ENCODE measurements around the gene NEUROD4. TPM values are rescaled to one million over a fixed set of nuclear protein-coding genes. Genes with fewer than 3 reads are reported as not detected.
A peak's percentile ranks its signal among the peaks of the same experiment; 100 is the strongest.

NEUROD4 gene
- total and polyA plus RNA-seq, 2 experiments from 2014 or later: not detected

DNA sequence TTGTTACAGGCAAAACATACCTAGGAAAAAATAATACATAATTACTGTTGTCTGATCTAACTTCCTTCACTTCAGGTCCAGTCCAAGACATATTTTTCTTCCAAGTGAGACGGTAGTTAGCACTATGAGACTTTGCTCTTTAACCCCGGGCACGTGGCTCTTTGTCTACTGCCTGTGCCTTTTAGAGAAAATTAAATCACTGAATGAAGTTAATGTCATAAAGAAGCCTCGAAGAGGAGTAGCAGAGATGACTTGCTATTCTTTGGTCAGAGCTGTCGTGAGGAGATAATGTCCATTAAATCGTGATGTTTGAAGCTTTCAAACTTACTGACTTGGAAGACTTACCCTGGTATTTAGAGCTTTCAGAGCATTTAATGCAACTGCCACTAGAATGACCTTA, 43.9 kb upstream of the NEUROD4 start:
- Histone ChIP-seq H3K9me3 (ENCODE audit: low read depth) (no peaks in the 10 kb centered on the region), H3K4me3 (no peak overlapping the region), H3K27me3 (no peaks in the 10 kb centered on the region), H3K4me1 (ENCODE audit: low read depth) (no peaks in the 10 kb centered on the region), H3K36me3 (no peaks in the 10 kb centered on the region), H3K27ac (no peak overlapping the region)
- TF ChIP-seq, protein P1, sequence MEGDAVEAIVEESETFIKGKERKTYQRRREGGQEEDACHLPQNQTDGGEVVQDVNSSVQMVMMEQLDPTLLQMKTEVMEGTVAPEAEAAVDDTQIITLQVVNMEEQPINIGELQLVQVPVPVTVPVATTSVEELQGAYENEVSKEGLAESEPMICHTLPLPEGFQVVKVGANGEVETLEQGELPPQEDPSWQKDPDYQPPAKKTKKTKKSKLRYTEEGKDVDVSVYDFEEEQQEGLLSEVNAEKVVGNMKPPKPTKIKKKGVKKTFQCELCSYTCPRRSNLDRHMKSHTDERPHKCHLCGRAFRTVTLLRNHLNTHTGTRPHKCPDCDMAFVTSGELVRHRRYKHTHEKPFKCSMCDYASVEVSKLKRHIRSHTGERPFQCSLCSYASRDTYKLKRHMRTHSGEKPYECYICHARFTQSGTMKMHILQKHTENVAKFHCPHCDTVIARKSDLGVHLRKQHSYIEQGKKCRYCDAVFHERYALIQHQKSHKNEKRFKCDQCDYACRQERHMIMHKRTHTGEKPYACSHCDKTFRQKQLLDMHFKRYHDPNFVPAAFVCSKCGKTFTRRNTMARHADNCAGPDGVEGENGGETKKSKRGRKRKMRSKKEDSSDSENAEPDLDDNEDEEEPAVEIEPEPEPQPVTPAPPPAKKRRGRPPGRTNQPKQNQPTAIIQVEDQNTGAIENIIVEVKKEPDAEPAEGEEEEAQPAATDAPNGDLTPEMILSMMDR (IDR thresholded peaks at IDR 0.05; ENCODE audit: low read depth, low read length): no peak
- no peak for DNase-seq (ENCODE audit: low read depth in 1 of 2, low spot score in 1 of 2)

DNA sequence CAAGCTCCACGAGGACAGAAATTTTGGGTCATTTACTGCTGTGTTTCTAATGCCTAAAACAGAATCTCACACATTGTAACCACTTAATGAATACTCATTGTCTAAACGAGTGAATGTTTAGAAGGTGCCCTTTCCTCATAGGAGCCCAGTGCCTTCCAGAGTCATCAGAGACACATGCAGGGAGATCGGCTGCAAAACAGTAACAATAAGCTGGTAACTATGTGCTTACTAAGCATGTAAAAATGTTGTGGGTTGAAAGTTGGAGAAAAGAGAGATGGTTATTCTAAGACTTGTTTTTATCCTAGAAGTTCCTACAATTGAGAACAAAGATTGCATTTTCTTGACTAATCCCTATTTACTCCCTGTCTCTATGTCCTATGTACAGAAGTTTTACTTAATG, 42.6 kb upstream of the NEUROD4 start:
- no peaks in the 10 kb centered on the region for H3K4me1 ChIP-seq (ENCODE audit: low read depth)
- no peak overlapping the region for H3K27ac ChIP-seq
- no peaks in the 10 kb centered on the region for H3K9me3 ChIP-seq (ENCODE audit: low read depth)
- no peaks in the 10 kb centered on the region for H3K27me3 ChIP-seq
- H3K36me3 ChIP-seq: no peaks in the 10 kb centered on the region
- DNase-seq (ENCODE audit: low read depth in 1 of 2, low spot score in 1 of 2): peak in 1 of 2 donors; percentile 30
- TF ChIP-seq, protein P1 (IDR thresholded peaks at IDR 0.05; ENCODE audit: low read depth, low read length): no peak
- no peak overlapping the region for H3K4me3 ChIP-seq

DNA sequence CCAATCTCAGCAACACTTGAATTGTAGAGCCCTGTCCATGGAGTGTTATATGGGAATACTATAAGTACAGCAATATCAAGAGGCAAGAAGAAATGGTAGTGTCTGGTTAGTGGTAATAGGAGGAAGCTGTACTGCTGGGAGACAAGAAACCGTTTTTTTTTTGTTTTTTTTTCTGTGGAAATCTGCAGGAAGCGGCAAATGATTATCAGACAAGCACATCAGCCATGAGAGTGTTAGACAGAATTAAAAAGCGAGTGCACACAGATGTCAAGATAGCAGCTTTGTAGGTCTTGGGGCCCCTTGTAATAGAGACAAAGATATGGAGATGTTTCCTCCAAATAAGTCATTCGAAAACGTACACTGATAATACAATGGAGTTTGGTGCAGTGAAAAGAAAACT, 41.9 kb upstream of the NEUROD4 start:
- no peak overlapping the region for H3K27ac ChIP-seq
- H3K4me1 ChIP-seq (ENCODE audit: low read depth): no peaks in the 10 kb centered on the region
- H3K27me3 ChIP-seq: no peaks in the 10 kb centered on the region
- H3K36me3 ChIP-seq: no peaks in the 10 kb centered on the region
- H3K4me3 ChIP-seq: no peak overlapping the region
- no peak for DNase-seq (ENCODE audit: low read depth in 1 of 2, low spot score in 1 of 2)
- H3K9me3 ChIP-seq (ENCODE audit: low read depth): no peaks in the 10 kb centered on the region
- TF ChIP-seq, protein P1 (IDR thresholded peaks at IDR 0.05; ENCODE audit: low read depth, low read length): no peak

DNA sequence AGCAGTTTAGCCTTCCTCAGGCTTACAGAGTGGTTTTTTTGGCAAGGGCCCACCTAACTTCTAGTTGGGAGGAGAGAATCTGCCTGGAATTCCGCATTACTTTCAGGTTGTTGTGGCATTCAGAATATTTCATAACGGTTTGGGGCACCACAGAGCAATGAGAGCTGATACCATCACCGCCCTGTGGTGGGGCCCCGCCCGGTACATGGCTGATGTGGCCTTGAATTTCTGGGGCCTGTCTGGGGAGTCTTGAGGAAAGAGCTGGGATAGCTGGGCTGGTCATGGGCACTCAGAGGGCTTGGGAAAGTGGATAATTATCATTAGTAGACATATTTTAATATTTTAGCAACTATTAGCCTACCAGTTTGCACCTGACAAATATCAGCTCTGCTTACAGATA, 39.4 kb upstream of the NEUROD4 start:
- Histone ChIP-seq H3K9me3 (ENCODE audit: low read depth) (no peaks in the 10 kb centered on the region), H3K4me1 (ENCODE audit: low read depth) (no peaks in the 10 kb centered on the region), H3K27me3 (no peaks in the 10 kb centered on the region), H3K27ac (no peak overlapping the region), H3K4me3 (no peak overlapping the region), H3K36me3 (no peaks in the 10 kb centered on the region)
- DNase-seq (ENCODE audit: low read depth in 1 of 2, low spot score in 1 of 2): no peak
- TF ChIP-seq, protein P1 (IDR thresholded peaks at IDR 0.05; ENCODE audit: low read depth, low read length): no peak

DNA sequence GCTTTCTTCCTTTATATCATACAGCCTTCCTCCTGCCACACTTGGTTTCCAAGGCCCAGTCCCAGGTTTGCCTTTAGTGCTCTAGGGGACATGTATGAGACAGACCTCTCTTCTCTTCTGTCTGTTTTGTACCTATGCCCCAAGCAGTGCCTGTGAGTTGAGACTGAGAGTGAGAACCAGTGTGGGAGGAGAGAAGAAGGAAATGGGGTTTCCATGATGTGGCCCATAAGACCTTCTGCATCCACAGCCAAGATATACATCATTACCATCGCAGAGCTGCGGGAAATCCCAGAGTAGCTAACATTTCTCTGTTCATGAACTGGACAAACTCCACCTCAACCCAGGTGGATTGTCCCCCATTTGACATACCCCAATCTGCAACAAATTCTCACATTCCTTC, 38.0 kb upstream of the NEUROD4 start:
- H3K4me1 ChIP-seq (ENCODE audit: low read depth): no peaks in the 10 kb centered on the region
- no peak for DNase-seq (ENCODE audit: low read depth in 1 of 2, low spot score in 1 of 2)
- no peaks in the 10 kb centered on the region for H3K36me3 ChIP-seq
- no peaks in the 10 kb centered on the region for H3K9me3 ChIP-seq (ENCODE audit: low read depth)
- no peaks in the 10 kb centered on the region for H3K27me3 ChIP-seq
- no peak overlapping the region for H3K27ac ChIP-seq
- H3K4me3 ChIP-seq: no peak overlapping the region
- TF ChIP-seq, protein P1 (IDR thresholded peaks at IDR 0.05; ENCODE audit: low read depth, low read length): no peak
